Germinal center (tissue), 1 donor: ENCODE measurements around the gene CALCOCO2.
"Not testable (repeated sequence)": the region's sequence is repeated elsewhere in the genome, so short reads cannot be mapped to it uniquely, and the experiment has no call there.

Experiments
- DNase-seq: peaks from one replicate; pipeline ENCODE4 v3.0.0; 2012; ENCODE audit warnings: mixed read lengths, low spot score

The CALCOCO2 gene

GRCh38 chr17:48830840-48831548, at the start of gene CALCOCO2:
Gene CALCOCO2, plus strand, starts transcription at chr17:48831035. Its CDS starts 10,673 bp downstream, at chr17:48841708.
- peak; percentile 94 for DNase-seq

GRCh38 chr17:48787828-48788227, 43.0 kb upstream of the CALCOCO2 start:
- DNase-seq = no peak

- DNase-seq = no peak
These were observed 40.2 kb upstream of the CALCOCO2 start for GRCh38 chr17:48790607-48791127.

- no peak for DNase-seq
These were observed 39.5 kb upstream of the CALCOCO2 start for GRCh38 chr17:48791128-48792032.

GRCh38 chr17:48792033-48792798, 38.6 kb upstream of the CALCOCO2 start:
- no peak for DNase-seq

- no peak for DNase-seq
These were observed 35.2 kb upstream of the CALCOCO2 start for GRCh38 chr17:48795444-48796162.

GRCh38 chr17:48796163-48796522, 34.7 kb upstream of the CALCOCO2 start:
- not testable (repeated sequence) for DNase-seq

- DNase-seq = no peak
These were observed 31.6 kb upstream of the CALCOCO2 start for GRCh38 chr17:48799069-48799723.

GRCh38 chr17:48800626-48801217, 30.1 kb upstream of the CALCOCO2 start:
- DNase-seq = no peak

- peak; percentile 79 for DNase-seq
These were observed 25.9 kb upstream of the CALCOCO2 start for GRCh38 chr17:48804936-48805411.

GRCh38 chr17:48809182-48809581, 21.7 kb upstream of the CALCOCO2 start:
- no peak for DNase-seq

- DNase-seq = no peak
These were observed 18.8 kb upstream of the CALCOCO2 start for GRCh38 chr17:48812001-48812400.

GRCh38 chr17:48814504-48814903, 16.3 kb upstream of the CALCOCO2 start:
- DNase-seq = peak; percentile 81

- DNase-seq = no peak
These were observed 15.5 kb upstream of the CALCOCO2 start for GRCh38 chr17:48815311-48815710.

GRCh38 chr17:48816438-48816773, 14.4 kb upstream of the CALCOCO2 start:
- no peak for DNase-seq

GRCh38 chr17:48816774-48817590, 13.9 kb upstream of the CALCOCO2 start, which contains the start of gene TTLL6:
Gene TTLL6, minus strand, starts transcription at chr17:48817229. Its CDS starts 157 bp downstream, at chr17:48817072.
- peak; percentile 88 for DNase-seq

GRCh38 chr17:48818361-48818841, 12.4 kb upstream of the CALCOCO2 start:
- no peak for DNase-seq

GRCh38 chr17:48819466-48819865, 11.4 kb upstream of the CALCOCO2 start:
- DNase-seq = no peak

- not testable (repeated sequence) for DNase-seq
These were observed 9.9 kb upstream of the CALCOCO2 start for GRCh38 chr17:48820936-48821335.
